Activated CD4-positive, alpha-beta T cell treated with anti-CD3 and anti-CD28 coated beads, Interleukin-2, amount 50 U/mL, for 24 hours (primary cell): ENCODE data around the gene CACNA2D3.

Experiments used
- DNase-seq, 2 donors: peaks; one replicate each; pipeline ENCODE4 v3.0.0-alpha.2; 2020; ENCODE audit warnings: low read depth in 1 of 2, low spot score in 1 of 2

The CACNA2D3 gene

DNA sequence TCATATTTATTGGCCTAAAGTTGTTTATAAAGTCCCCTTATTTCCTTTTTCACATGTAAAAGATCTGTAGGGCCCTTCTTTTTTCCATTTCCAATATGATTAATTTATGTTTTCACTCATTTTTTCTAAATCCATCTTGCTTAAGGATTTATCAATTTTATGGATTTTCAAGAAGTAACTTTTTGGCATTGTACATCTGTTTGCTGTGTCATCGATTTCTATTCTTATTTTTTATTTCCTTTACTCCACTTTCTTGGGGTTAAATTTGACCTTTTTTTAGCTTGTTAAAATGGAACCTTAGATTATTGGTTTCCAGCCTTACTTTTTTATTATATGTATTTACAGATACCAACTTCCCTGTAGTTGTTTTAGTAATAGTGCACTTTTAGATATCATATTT, 597.6 kb downstream of the CACNA2D3 start:
- no peak for DNase-seq

DNA sequence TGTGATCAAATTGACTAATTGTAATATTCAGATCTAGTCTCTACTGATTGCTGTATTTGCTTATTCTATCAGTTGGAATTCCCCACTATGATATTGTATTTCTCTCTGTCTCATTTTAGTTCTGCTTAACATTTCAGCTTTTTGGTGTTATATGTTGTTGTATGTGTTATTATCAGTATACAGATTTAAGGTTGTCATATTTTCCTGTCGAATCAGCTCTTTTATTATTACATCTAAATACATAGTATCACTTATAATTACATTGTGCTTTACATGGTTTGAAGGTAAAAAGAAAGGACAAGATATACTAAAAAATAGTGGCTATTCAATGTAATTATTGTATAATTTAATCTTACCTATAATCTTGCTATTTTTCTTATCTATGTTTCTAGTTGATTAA, 598.3 kb downstream of the CACNA2D3 start:
- DNase-seq: no peak

GRCh38 chr3:54731732-54732445, 609.5 kb downstream of the CACNA2D3 start:
- DNase-seq: no peak

- DNase-seq: no peak
Observed at GRCh38 chr3:54733106-54734006, 611.0 kb downstream of the CACNA2D3 start.

- DNase-seq: no peak
Observed at GRCh38 chr3:54736459-54736858, 614.1 kb downstream of the CACNA2D3 start.

DNA sequence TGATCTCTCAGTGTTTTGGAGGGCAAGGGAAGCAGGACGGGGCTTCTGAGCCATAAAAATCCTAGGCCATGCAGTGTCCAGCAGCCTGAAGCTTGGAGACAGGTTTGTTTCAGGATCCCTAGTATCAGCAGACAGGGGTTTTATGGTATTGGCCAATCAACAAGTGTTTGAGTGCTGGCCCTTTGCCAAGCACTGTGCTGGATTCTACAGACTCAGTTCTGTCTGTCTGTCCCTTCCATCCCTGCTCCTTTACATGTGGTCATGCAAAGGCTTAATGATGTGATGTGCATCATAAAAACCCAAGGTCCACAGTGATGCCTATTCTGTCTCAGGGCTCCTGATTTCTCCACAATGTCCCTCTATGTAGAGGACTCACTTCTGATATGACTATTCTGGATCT, 621.4 kb downstream of the CACNA2D3 start:
- no peak for DNase-seq

GRCh38 chr3:54744291-54744690, 621.9 kb downstream of the CACNA2D3 start:
- DNase-seq: no peak

DNA sequence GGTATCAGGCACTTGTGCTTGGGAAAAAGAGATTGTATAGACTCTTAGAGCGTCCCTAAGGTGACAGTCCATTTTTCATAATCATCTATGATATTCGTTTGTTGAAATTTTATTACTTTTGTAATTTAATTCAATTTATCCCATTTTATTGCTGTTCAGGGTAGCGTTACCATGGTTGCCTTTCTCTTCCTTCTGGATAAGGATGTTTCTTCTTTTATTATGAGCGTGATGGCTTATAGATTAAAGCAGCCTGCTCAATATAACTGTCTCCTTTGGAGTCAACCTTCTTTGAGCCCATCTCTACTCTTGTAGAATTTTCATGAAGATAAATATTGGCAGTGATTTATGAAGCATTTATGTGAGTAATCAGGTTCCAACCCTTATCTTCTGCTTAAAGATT, 623.5 kb downstream of the CACNA2D3 start:
- DNase-seq: no peak

DNA sequence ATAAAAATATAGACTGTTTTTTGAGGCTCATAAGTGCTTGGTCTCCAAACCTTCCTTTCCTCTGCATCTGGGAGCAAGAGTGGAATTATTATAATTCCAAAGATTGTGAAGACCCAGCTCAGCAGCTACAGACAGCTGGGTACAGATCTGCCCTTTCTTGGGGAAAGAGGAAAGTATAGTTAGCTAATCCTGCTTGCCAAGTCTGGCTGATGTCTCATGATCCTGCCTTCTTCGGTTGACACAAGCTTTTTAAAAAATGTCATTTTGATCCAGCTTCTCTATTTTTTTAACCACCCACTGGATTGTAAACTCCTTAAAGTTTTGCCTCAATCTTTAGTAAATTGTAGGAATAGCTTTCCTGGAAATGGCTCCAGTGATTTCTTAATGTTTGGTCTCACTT, 624.4 kb downstream of the CACNA2D3 start:
- no peak for DNase-seq

DNA sequence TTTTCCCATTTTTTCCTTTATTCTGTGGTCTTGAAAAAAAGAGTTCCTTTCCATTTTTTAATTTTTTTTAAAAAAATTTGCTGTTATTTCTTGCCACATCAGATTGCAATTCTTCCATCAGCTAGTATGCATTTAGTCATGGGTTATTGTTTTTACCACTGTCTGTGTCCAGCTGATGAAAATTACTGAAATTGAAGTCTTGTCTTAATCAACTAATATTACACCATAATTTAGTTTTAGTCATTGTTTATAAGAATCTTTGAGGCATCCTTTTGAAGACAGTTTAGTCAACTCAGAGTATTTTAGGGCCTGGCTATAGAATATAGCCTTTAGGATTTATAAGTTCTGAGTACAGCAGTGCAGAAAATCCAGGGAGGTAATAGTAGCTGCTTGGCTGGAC, 633.4 kb downstream of the CACNA2D3 start:
- no peak for DNase-seq

DNA sequence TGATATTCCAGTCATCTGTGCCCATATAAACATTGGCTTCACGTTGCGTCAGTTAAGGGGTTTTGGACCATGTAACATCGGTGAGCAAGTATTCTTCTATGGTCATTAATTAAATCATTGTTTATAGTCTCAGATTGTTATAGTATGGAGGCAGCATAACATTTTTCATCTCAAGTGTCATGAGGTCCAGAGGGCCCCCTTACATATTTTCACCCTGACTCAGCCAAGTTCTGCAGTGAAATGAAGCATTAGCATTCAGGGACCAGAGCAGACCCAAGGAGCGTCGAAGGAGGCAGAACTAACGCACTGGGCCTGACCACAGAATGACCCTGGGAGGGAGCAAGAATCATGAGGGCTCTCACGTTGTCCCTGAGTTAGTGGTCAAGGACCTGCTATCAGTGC, 634.0 kb downstream of the CACNA2D3 start:
- DNase-seq: no peak

DNA sequence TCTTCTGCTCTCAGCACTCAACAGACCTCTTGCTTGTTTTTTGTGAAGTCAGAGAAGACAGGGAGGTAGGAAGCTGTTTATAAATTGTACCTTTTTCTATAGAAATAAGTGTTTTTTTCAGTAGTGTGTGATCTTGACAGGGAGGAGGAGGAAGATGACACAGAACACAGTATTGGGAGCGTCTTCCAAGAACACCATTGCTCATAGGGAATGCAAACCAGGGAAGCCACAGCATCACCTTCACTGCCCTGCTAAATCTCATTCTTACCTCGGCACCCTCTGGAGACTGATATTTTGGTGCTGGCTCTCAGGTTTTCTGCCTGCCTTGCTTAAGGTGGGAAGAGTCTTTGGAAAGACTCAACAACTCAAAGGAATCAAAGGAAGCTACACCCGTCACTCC, 636.1 kb downstream of the CACNA2D3 start:
- DNase-seq: no peak

GRCh38 chr3:54759166-54759565, 636.8 kb downstream of the CACNA2D3 start:
- DNase-seq: no peak

GRCh38 chr3:54760201-54760600, 637.8 kb downstream of the CACNA2D3 start:
- no peak for DNase-seq

DNA sequence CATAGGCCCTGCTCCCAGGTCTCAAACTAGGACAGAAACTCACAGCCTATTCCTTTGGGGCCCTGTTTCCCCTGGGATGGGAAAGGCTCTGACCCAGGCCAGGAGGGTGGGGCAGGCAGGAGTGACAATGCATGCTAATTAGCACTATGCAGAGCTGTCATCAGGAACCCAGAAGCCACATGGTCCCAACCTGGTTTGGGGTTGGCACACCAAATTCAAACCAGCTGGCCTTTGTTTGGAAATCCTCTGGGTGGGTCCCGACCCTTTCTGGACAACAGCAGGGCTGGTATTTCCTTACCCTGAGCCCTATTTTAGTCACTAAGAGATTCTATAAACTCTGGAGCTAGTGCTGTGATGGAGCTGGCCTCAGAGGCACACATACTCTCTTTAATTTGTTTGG, 639.3 kb downstream of the CACNA2D3 start:
- no peak for DNase-seq

GRCh38 chr3:54764911-54765310, 642.6 kb downstream of the CACNA2D3 start:
- DNase-seq: no peak

- no peak for DNase-seq
Observed at GRCh38 chr3:54771050-54771449, 648.7 kb downstream of the CACNA2D3 start.

DNA sequence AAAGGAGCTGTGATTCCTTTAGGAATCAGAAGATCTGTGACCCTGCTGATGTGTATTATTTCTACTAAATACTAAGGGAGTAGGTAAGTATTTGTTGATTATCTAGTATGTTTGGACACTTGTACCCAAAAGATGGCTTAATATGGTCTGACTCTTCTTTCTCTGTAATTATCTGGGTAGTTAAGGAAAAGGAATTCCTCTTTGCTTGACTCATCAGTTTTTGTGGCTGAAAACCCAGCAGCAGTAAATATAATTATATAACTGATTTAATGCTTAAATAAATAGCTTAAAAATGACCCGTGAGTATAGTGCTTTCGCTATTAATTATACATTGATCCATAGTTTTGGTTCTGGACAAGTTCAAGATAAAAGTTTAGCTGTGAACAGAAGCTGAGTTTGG, 649.7 kb downstream of the CACNA2D3 start:
- DNase-seq: no peak

GRCh38 chr3:54772746-54773145, 650.4 kb downstream of the CACNA2D3 start:
- DNase-seq: no peak

- DNase-seq: no peak
Observed at GRCh38 chr3:54773271-54773670, 650.9 kb downstream of the CACNA2D3 start.

- no peak for DNase-seq
Observed at GRCh38 chr3:54776601-54777000, 654.2 kb downstream of the CACNA2D3 start.

GRCh38 chr3:54777141-54777540, 654.8 kb downstream of the CACNA2D3 start:
- DNase-seq: no peak
